SU-DHL-6 (cell line): ENCODE data around the gene ANKS4B.

ENCODE experiments used
- H2AFZ ChIP-seq: fragments of 200-600 bp; sonication (generic); 2 replicates; pipeline ENCODE4 v1.6.1; 2014; ENCODE audit warnings: low read depth, mild to moderate bottlenecking, moderate library complexity, mixed read lengths, antibody characterized with exemption, low read length; ENCODE audit not compliant: severe bottlenecking
- H3F3A ChIP-seq: fragments of 200-600 bp; shearing (Covaris generic); 2 replicates; pipeline ENCODE4 v1.6.0; 2016; ENCODE audit warnings: antibody characterized with exemption, mild to moderate bottlenecking; ENCODE audit not compliant: insufficient read depth
- H3K27ac ChIP-seq: fragments of 200-600 bp; sonication (generic); 2 replicates; pipeline ENCODE4 v1.5.1; 2016; ENCODE audit warnings: low read depth, mild to moderate bottlenecking, low read length, moderate library complexity, mixed read lengths
- H3K27me3 ChIP-seq: fragments of 200-600 bp; sonication (generic), shearing (Covaris generic); 2 replicates; pipeline ENCODE4 v1.6.0; 2014; ENCODE audit warnings: mild to moderate bottlenecking, low read length
- H3K36me3 ChIP-seq: fragments of 200-600 bp; sonication (generic); 2 replicates; pipeline ENCODE4 v1.6.1; 2014; ENCODE audit warnings: mild to moderate bottlenecking, low read length, mixed read lengths
- H3K4me2 ChIP-seq: fragments of 300-600, 200-600 bp; shearing (Covaris generic), sonication (generic); 2 replicates; pipeline ENCODE4 v1.6.0; 2014; ENCODE audit warnings: low read length, low read depth, mild to moderate bottlenecking; ENCODE audit not compliant: poor library complexity, severe bottlenecking
- H3K4me3 ChIP-seq: fragments of 200-600 bp; sonication (generic); 2 replicates; pipeline ENCODE4 v1.5.1; 2014; ENCODE audit warnings: antibody characterized with exemption, low read length, mild to moderate bottlenecking, mixed read lengths; ENCODE audit not compliant: insufficient read depth, poor library complexity, severe bottlenecking
- H3K79me2 ChIP-seq: fragments of 200-600 bp; sonication (generic); 2 replicates; pipeline ENCODE4 v1.6.1; 2014; ENCODE audit warnings: mild to moderate bottlenecking, low read length, moderate library complexity; ENCODE audit not compliant: insufficient read depth
- H3K9ac ChIP-seq: fragments of 200-600 bp; sonication (generic); 2 replicates; pipeline ENCODE4 v1.7.0; 2014; ENCODE audit warnings: mild to moderate bottlenecking, low read length
- H3K9me2 ChIP-seq: fragments of 200-600 bp; sonication (generic); replicated peaks from 2 replicates; pipeline ENCODE4 v1.6.1; 2014; ENCODE audit warnings: low read length; ENCODE audit not compliant: insufficient read depth
- H3K9me3 ChIP-seq: fragments of 200-600 bp; sonication (generic); 2 replicates; pipeline ENCODE4 v1.6.1; 2014; ENCODE audit warnings: low read length, mixed read lengths; ENCODE audit not compliant: insufficient read depth
- H4K20me1 ChIP-seq: fragments of 200-600 bp; sonication (generic); 2 replicates; pipeline ENCODE4 v1.6.1; 2014; ENCODE audit warnings: low read depth, mild to moderate bottlenecking, antibody characterized with exemption, low read length, moderate library complexity, mixed read lengths
- CTCF ChIP-seq: fragments of 200-600 bp; sonication (generic); IDR thresholded peaks from one replicate; pipeline ENCODE4 v1.5.1; 2017; ENCODE audit warnings: antibody characterized with exemption, mild to moderate bottlenecking, low read length, moderate library complexity; ENCODE audit not compliant: insufficient read depth, poor library complexity, severe bottlenecking
- EZH2phosphoT487 ChIP-seq: fragments of 200-600 bp; sonication (generic), shearing (Covaris generic); conservative IDR thresholded peaks from 2 replicates; pipeline ENCODE4 v1.6.1; 2018; ENCODE audit warnings: mild to moderate bottlenecking, antibody characterized with exemption, low read length, moderate library complexity, mixed read lengths

ANKS4B gene

GRCh38 chr16:21190013-21190412, 43.5 kb upstream of the ANKS4B start:
- Histone ChIP-seq H3K27me3 (no peaks in the 10 kb centered on the region), H3K4me2 (no peak overlapping the region), H3K9me3 (no peaks in the 10 kb centered on the region), H4K20me1 (no peaks in the 10 kb centered on the region), H3K36me3 (no peaks in the 10 kb centered on the region), H3K4me3 (no peak overlapping the region), H3F3A (no peaks in the 10 kb centered on the region), H3K9ac (no peak overlapping the region), H3K27ac (no peak overlapping the region), H2AFZ (no peak overlapping the region), H3K79me2 (no peaks in the 10 kb centered on the region), H3K9me2 (no peaks in the 10 kb centered on the region)
- TF ChIP-seq EZH2phosphoT487 (no peak), CTCF (no peak)

- Histone ChIP-seq H3K79me2 (no peaks in the 10 kb centered on the region), H3K27me3 (no peaks in the 10 kb centered on the region), H3K36me3 (no peaks in the 10 kb centered on the region), H3K4me2 (no peak overlapping the region), H2AFZ (no peak overlapping the region), H3K9me2 (no peaks in the 10 kb centered on the region), H4K20me1 (no peaks in the 10 kb centered on the region), H3K9me3 (no peaks in the 10 kb centered on the region), H3F3A (no peaks in the 10 kb centered on the region), H3K4me3 (no peak overlapping the region), H3K9ac (no peak overlapping the region), H3K27ac (no peak overlapping the region)
- TF ChIP-seq CTCF (no peak), EZH2phosphoT487 (no peak)
Observed at GRCh38 chr16:21190599-21190998, 42.9 kb upstream of the ANKS4B start.

GRCh38 chr16:21192991-21193390, 40.5 kb upstream of the ANKS4B start:
- H3K27ac ChIP-seq: no peak overlapping the region
- no peak overlapping the region for H3K4me2 ChIP-seq
- H3K9ac ChIP-seq: no peak overlapping the region
- no peaks in the 10 kb centered on the region for H3F3A ChIP-seq
- no peak overlapping the region for H3K4me3 ChIP-seq
- TF ChIP-seq CTCF: no peak
- no peaks in the 10 kb centered on the region for H4K20me1 ChIP-seq
- H2AFZ ChIP-seq: no peak overlapping the region
- H3K9me3 ChIP-seq: no peaks in the 10 kb centered on the region
- H3K79me2 ChIP-seq: no peaks in the 10 kb centered on the region
- no peaks in the 10 kb centered on the region for H3K9me2 ChIP-seq
- H3K36me3 ChIP-seq: no peaks in the 10 kb centered on the region
- H3K27me3 ChIP-seq: no peaks in the 10 kb centered on the region
